ENCODE results near the gene PLEKHG3.

The PLEKHG3 gene

DNA sequence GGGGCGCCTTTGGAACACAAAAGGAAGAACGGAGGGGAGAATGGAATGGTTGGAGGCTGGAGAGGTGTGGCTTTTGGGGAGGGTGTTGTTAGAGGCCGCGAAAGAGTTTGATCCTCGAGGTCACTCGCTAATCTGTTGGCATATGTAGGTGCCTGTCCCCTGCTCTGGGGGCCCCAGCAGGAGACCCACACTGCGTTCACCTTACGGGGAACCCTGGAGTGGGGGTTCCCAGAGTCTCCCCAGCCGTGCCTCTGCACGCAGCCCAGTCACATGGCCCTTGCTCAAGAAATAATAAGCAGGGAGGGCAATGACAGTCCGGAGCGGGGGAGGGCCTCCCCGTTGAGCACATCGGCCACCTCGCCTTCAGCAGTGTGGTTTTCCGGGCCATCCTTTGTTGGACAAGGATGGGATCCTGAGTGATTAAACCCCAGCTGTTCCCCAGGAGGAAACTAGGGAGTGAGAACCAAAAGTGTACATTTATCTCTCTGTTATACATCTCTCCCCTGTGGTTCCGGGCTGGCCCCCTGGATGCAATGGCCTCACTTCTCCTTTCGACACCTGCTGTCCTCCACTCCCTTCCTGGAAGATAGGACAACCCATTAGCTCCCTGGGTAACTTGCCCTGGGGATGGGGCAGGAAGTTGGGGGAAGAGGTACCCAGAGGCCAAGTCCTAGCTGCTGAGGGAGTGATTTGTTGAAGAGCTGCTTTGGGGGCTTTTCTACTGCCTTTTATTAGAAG lies 1.3 kb downstream of the PLEKHG3 start:
- FAIRE-seq (no peak), DNase-seq (ENCODE audit: insufficient read length, low spot score) (peak; percentile 67)

DNA sequence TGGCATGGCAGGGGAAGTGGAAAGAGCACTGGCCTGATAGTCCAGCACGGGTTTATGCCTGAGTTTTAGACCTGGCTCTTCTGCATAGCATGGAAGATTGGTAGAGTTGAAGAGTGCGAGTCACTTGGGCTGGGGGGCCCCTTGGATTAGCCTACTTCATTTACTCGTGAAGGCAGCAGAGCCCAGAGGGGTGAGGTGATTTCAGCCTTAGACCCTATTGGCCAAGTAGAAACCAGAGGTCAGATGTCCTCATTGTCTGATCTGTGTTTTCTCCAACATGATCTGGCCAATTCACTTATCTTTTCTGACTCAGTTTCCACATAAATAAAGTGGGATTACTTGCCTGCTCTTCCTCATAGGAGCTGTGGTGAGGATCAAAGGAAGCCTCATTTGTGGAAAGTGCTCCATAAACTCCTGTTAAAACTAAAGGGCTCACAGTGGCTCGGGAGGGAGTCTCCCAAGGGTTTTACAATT lies 1.9 kb downstream of the PLEKHG3 start:
- DNase-seq (ENCODE audit: insufficient read length, low spot score): no peak
- FAIRE-seq: no peak

DNA sequence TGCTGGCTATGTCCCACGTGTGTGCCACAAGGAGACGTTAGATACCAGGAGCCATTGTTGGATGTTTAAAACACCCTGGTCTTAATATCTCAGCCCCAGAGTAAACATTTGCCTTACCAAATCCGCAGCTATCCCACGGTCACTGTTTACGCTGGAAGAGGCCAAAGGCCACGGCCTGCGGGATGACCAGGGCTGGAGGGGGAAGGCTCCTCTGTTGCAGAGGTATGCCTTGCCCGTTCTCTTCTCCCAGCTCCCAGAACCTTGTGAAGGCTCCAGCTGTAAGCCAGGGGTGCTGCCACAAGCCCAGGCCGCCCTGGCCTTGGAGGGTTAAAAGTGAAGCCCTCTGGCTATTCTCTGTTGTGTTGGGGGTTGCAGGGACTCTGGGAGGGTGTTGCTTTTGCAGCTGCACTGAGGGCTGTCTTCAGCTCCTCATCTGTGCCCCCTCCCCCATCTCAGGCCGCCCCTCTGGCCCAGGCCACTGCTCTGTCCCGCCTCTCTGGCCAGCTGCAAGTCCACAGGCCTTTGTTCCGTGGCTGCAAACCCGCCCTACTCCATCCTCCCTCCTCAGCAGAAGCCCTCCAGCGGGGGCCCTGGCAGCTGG lies 2.5 kb downstream of the PLEKHG3 start:
- DNase-seq (ENCODE audit: insufficient read length, low spot score): no peak
- FAIRE-seq: no peak

GRCh38 chr14:64707661-64708060 lies 3.4 kb downstream of the PLEKHG3 start:
- DNase-seq (ENCODE audit: insufficient read length, low spot score) (peak; percentile 86), FAIRE-seq (peak; percentile 100)

DNA sequence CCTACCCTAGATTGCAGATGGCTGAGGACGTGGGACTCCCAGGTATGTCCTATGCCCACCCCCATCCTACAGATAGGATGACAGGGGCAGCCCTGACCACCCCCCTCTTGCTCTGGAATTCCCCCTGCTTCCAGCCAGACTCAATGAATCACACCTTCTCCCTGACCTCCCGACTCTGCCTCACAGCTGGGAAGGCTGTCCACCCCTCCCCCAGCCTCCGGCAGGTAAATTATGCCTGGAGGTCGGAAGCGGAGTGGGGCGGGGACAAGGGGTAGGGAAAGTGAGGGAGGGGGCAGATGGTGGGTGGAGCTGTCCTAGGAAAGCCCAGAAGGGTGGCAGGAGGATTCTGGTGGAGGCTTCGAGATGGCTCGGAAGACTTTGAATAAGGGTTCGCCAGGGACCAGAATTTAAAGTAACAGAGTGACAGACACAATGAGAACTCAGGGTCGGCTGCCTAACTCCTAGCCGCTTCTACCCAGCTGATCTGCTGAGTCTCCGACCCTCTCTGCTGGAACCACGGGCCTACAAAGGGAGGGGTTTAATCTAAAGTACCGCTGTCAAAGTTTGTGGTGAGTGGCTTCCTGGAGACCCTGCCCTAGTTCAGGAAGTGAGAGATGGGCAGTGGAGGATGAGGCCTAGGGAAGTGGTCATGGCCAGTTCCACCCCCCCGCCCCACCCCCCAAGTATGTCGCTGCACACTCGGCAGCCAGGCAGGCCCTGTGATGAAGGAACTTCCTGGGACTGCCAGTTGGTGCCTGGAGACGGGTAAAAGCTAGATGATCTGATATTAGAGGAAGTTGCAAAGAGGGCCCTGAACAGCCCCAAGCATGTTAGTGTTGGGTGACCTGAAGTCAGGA lies 4.2 kb downstream of the PLEKHG3 start:
- peak; percentile 79 for DNase-seq (ENCODE audit: insufficient read length, low spot score)
- no peak for FAIRE-seq

- no peak for FAIRE-seq
- DNase-seq (ENCODE audit: insufficient read length, low spot score): no peak
Observed at GRCh38 chr14:64709126-64709525, 4.9 kb downstream of the PLEKHG3 start.

- no peak for DNase-seq (ENCODE audit: insufficient read length, low spot score)
- peak; percentile 77 for FAIRE-seq
Observed at GRCh38 chr14:64711039-64711438, 6.8 kb downstream of the PLEKHG3 start.

DNA sequence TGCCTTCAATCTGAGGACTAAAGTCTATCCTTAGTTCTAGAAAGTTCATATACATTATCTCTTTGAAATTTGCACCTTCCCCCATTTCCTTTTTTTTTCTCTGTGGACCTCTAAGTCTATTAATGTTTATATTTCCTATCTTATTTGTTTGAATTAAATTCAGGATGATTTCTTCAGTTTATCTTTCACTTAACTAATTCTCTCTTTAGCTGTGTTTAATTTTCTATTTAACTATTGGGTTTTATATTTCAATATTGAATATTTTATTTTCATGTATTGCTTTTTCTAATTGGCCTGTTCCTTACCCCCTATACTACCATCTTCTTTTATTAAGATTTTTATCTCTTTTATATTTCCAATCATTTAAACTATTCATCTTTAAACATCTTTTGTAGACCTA lies 9.5 kb downstream of the PLEKHG3 start:
- FAIRE-seq: no peak
- no peak for DNase-seq (ENCODE audit: insufficient read length, low spot score)

GRCh38 chr14:64714432-64715025 lies 10.3 kb downstream of the PLEKHG3 start:
- no peak for FAIRE-seq
- DNase-seq (ENCODE audit: insufficient read length, low spot score): no peak

DNA sequence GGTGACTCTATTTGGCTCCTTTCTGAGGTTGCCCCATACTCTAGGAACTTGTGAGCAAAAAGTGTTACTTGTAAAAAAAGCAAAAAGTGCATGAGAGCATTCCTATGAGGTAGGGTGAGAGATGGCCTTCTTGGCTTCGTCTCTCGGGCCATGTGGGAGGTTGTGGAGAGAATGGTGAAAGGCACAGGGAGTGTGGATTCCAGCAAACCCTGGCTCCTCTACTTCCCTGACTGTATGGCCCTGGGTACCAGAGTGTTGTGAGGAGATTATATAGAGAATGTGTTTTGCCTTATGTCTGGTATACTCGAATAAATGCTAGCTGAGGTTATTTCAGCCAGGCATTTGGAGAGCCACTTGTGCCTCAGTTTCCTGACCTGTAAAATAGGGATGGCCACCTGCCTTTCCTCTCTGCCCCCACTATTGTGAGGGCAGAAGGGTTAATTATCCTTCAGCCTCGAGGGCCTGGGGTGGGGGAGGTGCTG lies 11.0 kb downstream of the PLEKHG3 start:
- no peak for DNase-seq (ENCODE audit: insufficient read length, low spot score)

DNA sequence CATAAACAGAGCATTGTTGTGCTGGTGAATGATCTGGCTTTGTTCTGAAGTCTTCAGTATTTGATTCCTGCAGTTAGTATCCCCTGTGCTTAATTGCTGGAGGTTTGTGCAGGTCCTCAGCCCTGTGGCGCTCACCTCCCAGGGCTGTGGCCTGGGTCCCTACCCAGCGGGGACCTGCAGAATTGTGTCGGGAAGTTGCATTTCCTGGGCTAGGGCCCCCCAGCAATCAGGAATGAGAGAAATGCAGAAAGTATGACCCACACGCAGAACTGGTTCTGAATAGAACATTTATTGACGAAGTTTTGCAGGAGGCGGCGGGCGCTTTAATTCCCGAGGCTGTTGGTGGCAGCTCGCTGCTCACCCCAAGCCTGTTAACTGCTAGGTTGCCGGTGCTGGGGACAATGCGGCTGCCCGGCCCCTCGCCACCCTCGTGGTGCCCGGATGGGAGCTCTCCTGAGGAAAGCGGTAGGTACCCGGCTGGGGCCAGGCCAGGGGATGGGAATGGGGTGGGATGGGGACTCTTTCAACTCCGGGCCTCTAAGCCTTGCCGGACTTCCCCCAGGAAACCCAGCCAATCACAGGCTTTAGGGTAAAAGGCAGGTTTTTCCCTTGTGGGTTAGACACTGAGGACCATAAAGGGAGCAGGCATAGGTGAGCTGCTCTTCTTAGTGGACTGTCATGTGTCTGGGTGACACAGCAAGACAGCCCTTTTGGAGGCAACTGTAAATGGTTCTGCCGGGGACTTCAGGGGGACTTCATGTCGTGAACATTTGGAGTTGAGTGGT lies 11.6 kb downstream of the PLEKHG3 start:
- no peak for FAIRE-seq
- DNase-seq (ENCODE audit: insufficient read length, low spot score): no peak

More for the DNA sequence above, 11.0 kb downstream of the PLEKHG3 start:
- peak; percentile 95 for FAIRE-seq

GRCh38 chr14:64717870-64718269 lies 13.6 kb downstream of the PLEKHG3 start:
- DNase-seq (ENCODE audit: insufficient read length, low spot score) (no peak), FAIRE-seq (no peak)

DNA sequence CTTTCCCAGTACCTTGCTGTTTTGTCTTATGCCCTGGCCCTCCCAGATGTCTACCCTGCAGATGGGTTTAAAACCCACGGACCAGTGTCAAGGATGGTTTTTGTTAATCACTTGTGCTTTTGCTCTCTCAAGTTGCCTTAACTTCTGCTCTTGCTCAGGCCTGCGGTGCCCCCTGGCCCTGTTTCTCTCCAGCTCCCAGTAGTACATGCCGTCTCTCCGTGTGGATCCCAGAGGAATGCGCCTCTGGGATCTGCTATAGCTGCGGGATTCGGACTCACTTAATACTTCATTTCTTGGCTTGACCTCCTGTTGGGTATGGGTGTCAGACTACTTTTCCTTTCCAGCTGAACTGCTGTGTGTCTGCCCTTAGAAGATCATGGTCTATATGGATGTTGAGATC lies 14.5 kb downstream of the PLEKHG3 start:
- FAIRE-seq (no peak), DNase-seq (ENCODE audit: insufficient read length, low spot score) (no peak)

DNA sequence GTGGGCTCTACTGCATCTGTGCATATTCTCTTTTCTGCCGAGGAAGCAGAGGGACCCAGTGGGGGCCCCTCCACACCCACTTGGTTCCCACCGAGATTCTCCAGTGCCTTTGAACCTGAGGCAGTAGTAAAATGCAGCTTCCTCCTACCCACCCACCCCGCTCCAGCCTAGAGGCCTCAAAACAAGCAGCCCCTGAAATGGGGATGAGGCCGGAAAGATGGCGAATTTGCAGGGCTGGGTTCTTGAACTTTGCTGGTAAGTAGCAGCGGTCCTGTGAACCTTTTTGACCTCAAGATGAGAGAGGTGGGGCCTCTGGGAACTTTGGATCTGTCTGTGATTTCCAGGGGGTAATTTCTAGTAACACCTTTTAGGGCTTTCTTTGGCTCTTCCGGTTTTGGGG lies 15.4 kb downstream of the PLEKHG3 start:
- FAIRE-seq: no peak
- DNase-seq (ENCODE audit: insufficient read length, low spot score): no peak

DNA sequence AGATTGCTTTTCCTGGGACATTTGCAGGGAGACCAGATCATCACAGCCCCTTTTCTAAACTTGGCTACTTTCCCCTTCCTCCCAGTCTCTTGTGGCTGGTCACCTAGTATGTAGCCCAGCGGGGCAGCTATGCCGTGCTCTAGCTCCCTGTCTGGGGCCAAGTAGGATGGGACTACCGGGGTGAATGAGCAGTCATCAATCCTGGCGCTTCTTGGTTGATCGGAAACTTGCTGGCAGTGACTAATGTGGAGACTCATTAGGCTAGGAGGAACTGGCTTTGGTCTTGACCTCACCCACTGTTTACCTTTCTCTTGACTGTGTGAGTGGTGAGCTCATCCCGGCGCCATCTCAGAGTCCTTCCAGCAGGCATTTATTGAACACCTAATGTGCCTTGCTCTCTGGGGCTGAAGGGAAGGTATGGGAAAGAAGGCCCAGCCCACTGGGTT lies 15.9 kb downstream of the PLEKHG3 start:
- FAIRE-seq: no peak
- DNase-seq (ENCODE audit: insufficient read length, low spot score): peak; percentile 99

GRCh38 chr14:64721391-64721791 lies 17.2 kb downstream of the PLEKHG3 start:
- FAIRE-seq (no peak), DNase-seq (ENCODE audit: insufficient read length, low spot score) (no peak)

DNA sequence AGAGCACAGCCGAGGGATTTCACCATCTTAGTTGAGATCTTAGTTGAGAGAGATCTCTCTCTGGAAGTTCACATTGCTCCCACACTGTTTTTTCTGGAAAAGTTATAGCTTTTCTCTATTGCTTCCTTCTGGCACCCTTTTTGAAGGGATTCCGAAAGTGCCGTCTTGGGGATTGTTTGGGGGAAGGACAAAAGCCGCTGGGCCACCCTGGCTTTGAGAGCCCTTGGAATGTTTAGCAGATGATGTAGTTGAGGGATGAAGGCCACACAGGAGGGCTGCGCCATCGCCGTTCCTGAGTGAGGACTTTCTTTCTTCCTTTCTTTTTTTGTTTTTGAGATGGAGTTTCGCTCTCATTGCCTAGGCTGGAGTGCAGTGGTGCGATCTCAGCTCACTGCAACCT lies 17.7 kb downstream of the PLEKHG3 start:
- FAIRE-seq (no peak), DNase-seq (ENCODE audit: insufficient read length, low spot score) (no peak)

DNA sequence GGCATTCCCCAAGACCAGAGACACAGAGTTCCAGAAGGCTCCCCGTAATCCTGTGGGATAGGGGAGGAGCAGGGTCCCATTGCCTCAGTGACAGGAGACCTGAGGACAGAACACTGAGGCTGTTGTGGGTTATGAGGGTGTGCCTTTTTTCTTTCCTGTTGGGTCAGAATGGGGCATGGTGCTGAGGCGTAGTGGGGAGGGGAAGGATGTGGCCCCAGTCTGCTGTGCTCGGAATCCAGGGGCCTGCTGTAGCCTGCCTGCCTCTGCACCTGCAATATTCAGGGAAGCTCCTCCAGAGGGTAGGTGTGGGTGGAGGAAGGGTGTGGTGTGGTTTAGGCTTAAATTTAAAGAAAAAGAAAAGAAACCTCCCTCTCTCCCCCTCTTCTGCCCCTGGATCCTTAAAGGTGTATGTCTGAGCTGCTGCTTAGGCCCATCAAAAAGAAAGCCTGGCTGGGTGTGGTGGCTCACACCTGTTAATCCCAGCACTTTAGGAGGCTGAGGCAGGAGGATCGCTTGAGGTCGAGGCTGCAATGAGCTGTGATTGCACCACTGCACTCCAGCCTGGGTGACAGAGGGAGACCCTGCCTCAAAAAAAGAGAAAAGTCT lies 18.7 kb downstream of the PLEKHG3 start:
- no peak for FAIRE-seq
- DNase-seq (ENCODE audit: insufficient read length, low spot score): no peak

DNA sequence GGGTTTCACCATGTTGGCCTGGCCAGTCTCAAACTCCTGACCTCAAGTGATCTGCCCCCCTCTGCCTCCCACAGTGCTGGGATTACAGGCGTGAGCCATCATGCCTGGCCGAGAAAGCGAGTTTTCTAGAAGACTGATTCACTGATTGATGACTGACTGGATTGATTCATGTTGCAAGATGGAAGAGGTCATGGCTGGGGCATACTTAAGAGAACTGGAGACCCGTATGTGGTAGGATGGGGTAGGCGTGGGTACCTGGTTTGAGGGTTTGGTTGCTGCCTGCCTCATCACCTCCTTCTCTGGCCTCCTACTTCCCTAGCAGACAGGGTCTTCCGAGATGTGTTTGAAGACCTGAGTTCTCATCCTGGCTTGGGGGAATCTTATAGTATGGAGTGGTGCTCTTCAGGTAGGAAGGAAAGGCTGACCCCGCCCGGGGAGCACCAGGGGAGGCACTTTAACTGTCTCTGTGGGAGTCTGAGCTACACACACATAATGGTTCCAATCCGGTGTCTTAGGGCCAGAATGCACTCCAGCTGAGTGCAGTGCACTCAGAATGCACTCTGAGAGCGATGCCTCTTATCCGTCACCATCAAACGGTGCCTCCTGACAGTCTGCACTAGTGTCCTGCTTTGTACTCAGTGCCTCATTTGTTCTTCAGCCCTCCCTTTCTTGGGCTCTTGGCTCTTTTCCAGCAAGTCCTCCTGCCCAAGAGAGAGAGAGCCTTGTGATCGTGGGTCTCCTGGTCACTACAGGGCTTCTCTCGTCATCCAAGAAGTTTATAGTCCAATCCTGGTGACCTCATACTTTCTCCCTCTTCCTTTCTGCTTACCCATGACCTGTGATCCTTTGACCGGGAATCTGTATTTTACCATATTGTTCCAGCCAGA lies 19.7 kb downstream of the PLEKHG3 start:
- DNase-seq (ENCODE audit: insufficient read length, low spot score) (no peak), FAIRE-seq (no peak)
